Measurements from ENCODE around the gene DISC1. TPM values are rescaled to one million over a fixed set of nuclear protein-coding genes. Genes with fewer than 3 reads are reported as not detected.

DISC1 gene
- total and polyA plus RNA-seq, 2 donors (not counting 1 experiment from before 2014, with no cell fraction given), result 2.0 to 4.3 TPM

DNA sequence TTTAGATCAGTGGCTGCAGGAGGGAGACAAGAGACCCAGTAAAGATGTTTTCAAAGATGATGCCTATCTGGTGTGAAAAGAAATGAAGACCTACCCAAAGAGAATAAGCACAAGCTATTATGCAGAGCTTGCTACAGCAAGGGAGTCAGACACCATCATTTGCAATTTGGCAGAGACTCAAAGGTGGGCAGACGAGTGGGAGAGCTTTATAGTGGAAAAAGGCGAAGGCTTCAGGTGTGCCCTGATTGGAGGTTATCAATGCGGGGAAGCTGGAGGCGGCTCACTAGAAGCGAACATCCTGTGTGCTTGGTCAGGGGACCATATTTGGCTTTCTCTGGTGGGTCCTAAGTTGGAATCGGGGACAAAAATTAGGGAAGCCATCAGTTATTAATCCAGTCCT lies 183.8 kb downstream of the DISC1 start:
- Histone ChIP-seq H3K4me3 (replicated peaks in 1 of 4; ENCODE audit: control extremely low read depth in 1 of 4, insufficient read depth in 1 of 4, low read depth in 3 of 4, low read length in 4 of 4) (no peak overlapping the region), H3K27me3 (ENCODE audit: control insufficient read depth, insufficient read depth, low read length) (no peaks in the 10 kb centered on the region), H3K4me2 (ENCODE audit: extremely low read depth, insufficient read depth, low read length) (no peak overlapping the region), H3K36me3 (ENCODE audit: control insufficient read depth, insufficient read depth, low read length) (no peaks in the 10 kb centered on the region), H3K9ac (ENCODE audit: insufficient read depth, low read length) (no peak overlapping the region), H3K4me1 (ENCODE audit: control insufficient read depth, extremely low read depth, insufficient read depth, low read length) (no peaks in the 10 kb centered on the region), H2AFZ (ENCODE audit: low read length) (no peak overlapping the region), H4K20me1 (ENCODE audit: control insufficient read depth, extremely low read depth, insufficient read depth, low read length) (no peaks in the 10 kb centered on the region), H3K9me3 (ENCODE audit: control insufficient read depth, insufficient read depth, low read depth, low read length) (no peaks in the 10 kb centered on the region), H3K79me2 (ENCODE audit: control insufficient read depth, insufficient read depth, low read length) (no peaks in the 10 kb centered on the region), H3K27ac (ENCODE audit: insufficient read depth, low read length) (no peak overlapping the region)
- no peak for DNase-seq (ENCODE audit: low read depth in 2 of 2)
- TF ChIP-seq, protein P1, sequence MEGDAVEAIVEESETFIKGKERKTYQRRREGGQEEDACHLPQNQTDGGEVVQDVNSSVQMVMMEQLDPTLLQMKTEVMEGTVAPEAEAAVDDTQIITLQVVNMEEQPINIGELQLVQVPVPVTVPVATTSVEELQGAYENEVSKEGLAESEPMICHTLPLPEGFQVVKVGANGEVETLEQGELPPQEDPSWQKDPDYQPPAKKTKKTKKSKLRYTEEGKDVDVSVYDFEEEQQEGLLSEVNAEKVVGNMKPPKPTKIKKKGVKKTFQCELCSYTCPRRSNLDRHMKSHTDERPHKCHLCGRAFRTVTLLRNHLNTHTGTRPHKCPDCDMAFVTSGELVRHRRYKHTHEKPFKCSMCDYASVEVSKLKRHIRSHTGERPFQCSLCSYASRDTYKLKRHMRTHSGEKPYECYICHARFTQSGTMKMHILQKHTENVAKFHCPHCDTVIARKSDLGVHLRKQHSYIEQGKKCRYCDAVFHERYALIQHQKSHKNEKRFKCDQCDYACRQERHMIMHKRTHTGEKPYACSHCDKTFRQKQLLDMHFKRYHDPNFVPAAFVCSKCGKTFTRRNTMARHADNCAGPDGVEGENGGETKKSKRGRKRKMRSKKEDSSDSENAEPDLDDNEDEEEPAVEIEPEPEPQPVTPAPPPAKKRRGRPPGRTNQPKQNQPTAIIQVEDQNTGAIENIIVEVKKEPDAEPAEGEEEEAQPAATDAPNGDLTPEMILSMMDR (conservative IDR thresholded peaks at IDR 0.05 in 1 of 2, IDR thresholded peaks at IDR 0.05 in 1 of 2; ENCODE audit: low read depth in 1 of 2, low read length in 2 of 2), result no peak
- TF ChIP-seq EZH2 (IDR thresholded peaks at IDR 0.05; ENCODE audit: low read length, missing control alignments), result no peak

DNA sequence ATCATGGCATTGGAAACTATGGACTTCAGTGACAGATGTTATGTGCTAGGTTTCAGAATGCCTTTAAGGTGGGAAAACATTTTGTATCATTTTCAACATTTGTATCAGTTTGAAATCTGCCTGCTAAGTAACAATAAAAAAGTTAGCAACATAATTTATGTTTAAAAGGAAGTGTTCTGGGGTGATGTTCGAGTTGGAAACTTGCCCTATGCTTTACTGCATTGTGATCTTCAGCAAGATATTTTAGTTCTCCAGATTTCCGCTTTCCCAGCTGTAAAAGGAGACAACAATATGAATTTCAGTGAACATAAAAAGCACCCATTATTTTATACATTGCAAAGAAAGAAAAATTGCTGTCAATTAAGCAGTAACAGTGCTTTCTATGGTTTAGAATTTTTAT lies 187.4 kb downstream of the DISC1 start:
- H3K4me3 ChIP-seq (replicated peaks in 1 of 4; ENCODE audit: control extremely low read depth in 1 of 4, insufficient read depth in 1 of 4, low read depth in 3 of 4, low read length in 4 of 4), result no peak overlapping the region
- no peak overlapping the region for H2AFZ ChIP-seq (ENCODE audit: low read length)
- H3K27me3 ChIP-seq (ENCODE audit: control insufficient read depth, insufficient read depth, low read length), result no peaks in the 10 kb centered on the region
- H3K27ac ChIP-seq (ENCODE audit: insufficient read depth, low read length), result no peak overlapping the region
- no peak overlapping the region for H3K9ac ChIP-seq (ENCODE audit: insufficient read depth, low read length)
- no peaks in the 10 kb centered on the region for H3K79me2 ChIP-seq (ENCODE audit: control insufficient read depth, insufficient read depth, low read length)
- H3K9me3 ChIP-seq (ENCODE audit: control insufficient read depth, insufficient read depth, low read depth, low read length), result no peaks in the 10 kb centered on the region
- no peak for DNase-seq (ENCODE audit: low read depth in 2 of 2)
- TF ChIP-seq EZH2 (IDR thresholded peaks at IDR 0.05; ENCODE audit: low read length, missing control alignments), result no peak
- TF ChIP-seq, protein P1 (conservative IDR thresholded peaks at IDR 0.05 in 1 of 2, IDR thresholded peaks at IDR 0.05 in 1 of 2; ENCODE audit: low read depth in 1 of 2, low read length in 2 of 2), result no peak
- no peaks in the 10 kb centered on the region for H3K36me3 ChIP-seq (ENCODE audit: control insufficient read depth, insufficient read depth, low read length)
- H3K4me2 ChIP-seq (ENCODE audit: extremely low read depth, insufficient read depth, low read length), result no peak overlapping the region
- no peaks in the 10 kb centered on the region for H4K20me1 ChIP-seq (ENCODE audit: control insufficient read depth, extremely low read depth, insufficient read depth, low read length)
- no peaks in the 10 kb centered on the region for H3K4me1 ChIP-seq (ENCODE audit: control insufficient read depth, extremely low read depth, insufficient read depth, low read length)

DNA sequence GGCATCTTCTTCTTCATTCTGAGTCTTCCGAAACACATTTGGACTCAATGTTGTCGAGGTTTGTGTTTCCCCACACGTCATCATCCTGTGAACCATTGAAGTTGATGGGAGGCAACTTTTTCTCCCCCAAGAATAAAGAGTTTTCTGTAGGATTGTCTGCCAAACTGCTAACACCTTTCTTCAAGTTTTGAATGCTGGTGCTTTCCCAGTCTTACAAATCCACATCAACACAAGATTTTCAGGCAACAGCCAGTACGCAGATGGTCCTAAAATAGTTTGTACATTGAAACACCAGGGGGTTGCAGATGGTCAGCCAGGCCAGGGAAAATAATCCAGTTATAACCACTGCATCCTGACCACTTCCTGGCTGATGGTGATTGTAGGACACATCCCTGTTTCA lies 187.9 kb downstream of the DISC1 start:
- H3K4me3 ChIP-seq (replicated peaks in 1 of 4; ENCODE audit: control extremely low read depth in 1 of 4, insufficient read depth in 1 of 4, low read depth in 3 of 4, low read length in 4 of 4), result no peak overlapping the region
- no peak overlapping the region for H3K9ac ChIP-seq (ENCODE audit: insufficient read depth, low read length)
- H3K27me3 ChIP-seq (ENCODE audit: control insufficient read depth, insufficient read depth, low read length), result no peaks in the 10 kb centered on the region
- no peak overlapping the region for H3K4me2 ChIP-seq (ENCODE audit: extremely low read depth, insufficient read depth, low read length)
- DNase-seq (ENCODE audit: low read depth in 2 of 2), result no peak
- H3K4me1 ChIP-seq (ENCODE audit: control insufficient read depth, extremely low read depth, insufficient read depth, low read length), result no peaks in the 10 kb centered on the region
- TF ChIP-seq EZH2 (IDR thresholded peaks at IDR 0.05; ENCODE audit: low read length, missing control alignments), result no peak
- TF ChIP-seq, protein P1 (conservative IDR thresholded peaks at IDR 0.05 in 1 of 2, IDR thresholded peaks at IDR 0.05 in 1 of 2; ENCODE audit: low read depth in 1 of 2, low read length in 2 of 2), result no peak
- no peaks in the 10 kb centered on the region for H3K36me3 ChIP-seq (ENCODE audit: control insufficient read depth, insufficient read depth, low read length)
- no peak overlapping the region for H3K27ac ChIP-seq (ENCODE audit: insufficient read depth, low read length)
- H2AFZ ChIP-seq (ENCODE audit: low read length), result no peak overlapping the region
- no peaks in the 10 kb centered on the region for H4K20me1 ChIP-seq (ENCODE audit: control insufficient read depth, extremely low read depth, insufficient read depth, low read length)
- no peaks in the 10 kb centered on the region for H3K79me2 ChIP-seq (ENCODE audit: control insufficient read depth, insufficient read depth, low read length)
- H3K9me3 ChIP-seq (ENCODE audit: control insufficient read depth, insufficient read depth, low read depth, low read length), result no peaks in the 10 kb centered on the region

Measured in fibroblast of lung (primary cell).